Measurements from ENCODE around the gene RNF5.

The RNF5 gene

DNA sequence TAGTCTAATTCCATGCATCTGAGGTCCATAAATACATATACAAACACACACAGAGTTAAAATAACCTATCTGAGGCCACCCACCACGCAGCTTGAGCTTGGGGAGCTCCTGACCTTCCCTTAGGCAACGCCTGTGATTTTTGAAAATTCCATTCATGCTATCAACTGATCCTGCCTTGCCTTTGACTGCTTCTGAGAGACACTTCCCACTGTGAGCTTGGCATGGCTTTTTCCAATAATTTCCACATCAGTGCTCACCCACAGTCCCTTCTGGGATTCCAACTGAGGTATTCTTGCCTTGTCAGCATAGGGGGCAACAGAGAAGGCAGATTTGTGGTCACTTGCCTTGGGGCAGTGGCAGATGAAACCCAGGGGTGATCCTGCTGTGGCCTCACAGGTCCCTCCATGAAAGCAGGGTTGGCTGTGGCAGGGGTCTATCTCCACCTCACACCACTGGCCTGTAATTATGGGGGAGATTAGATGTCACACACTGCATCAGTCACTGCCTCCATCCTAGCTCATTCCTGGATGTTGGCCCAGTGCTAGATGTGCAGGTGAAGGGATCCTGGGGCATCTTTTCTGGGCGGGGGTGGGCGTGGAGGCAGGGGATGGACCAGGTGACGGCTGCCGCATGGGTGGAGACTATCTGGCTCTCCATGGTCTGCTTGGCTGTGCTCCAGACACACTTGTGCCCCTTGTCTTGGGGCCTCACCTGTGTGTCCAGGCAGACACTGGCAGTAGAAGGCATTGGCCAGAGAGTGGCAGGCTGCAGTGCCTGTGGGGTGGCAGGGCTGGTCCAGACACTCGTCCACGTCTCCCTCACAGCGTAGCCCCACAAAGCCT is 25.4 kb downstream of the RNF5 start:
- H3K79me2 ChIP-seq (ENCODE audit: insufficient read depth, low read length), result no peaks in the 10 kb centered on the region
- H3K4me2 ChIP-seq (ENCODE audit: low read length), result no peak overlapping the region
- no peak overlapping the region for H3K9ac ChIP-seq (ENCODE audit: low read length)
- H4K20me1 ChIP-seq (ENCODE audit: insufficient read depth, low read length), result no peaks in the 10 kb centered on the region
- TF ChIP-seq, protein P1, sequence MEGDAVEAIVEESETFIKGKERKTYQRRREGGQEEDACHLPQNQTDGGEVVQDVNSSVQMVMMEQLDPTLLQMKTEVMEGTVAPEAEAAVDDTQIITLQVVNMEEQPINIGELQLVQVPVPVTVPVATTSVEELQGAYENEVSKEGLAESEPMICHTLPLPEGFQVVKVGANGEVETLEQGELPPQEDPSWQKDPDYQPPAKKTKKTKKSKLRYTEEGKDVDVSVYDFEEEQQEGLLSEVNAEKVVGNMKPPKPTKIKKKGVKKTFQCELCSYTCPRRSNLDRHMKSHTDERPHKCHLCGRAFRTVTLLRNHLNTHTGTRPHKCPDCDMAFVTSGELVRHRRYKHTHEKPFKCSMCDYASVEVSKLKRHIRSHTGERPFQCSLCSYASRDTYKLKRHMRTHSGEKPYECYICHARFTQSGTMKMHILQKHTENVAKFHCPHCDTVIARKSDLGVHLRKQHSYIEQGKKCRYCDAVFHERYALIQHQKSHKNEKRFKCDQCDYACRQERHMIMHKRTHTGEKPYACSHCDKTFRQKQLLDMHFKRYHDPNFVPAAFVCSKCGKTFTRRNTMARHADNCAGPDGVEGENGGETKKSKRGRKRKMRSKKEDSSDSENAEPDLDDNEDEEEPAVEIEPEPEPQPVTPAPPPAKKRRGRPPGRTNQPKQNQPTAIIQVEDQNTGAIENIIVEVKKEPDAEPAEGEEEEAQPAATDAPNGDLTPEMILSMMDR (IDR thresholded peaks at IDR 0.05; ENCODE audit: low read length), result no peak
- no peak for TF ChIP-seq EZH2 (IDR thresholded peaks at IDR 0.05; ENCODE audit: borderline replicate concordance, low read length)
- H3K27ac ChIP-seq (ENCODE audit: low read depth, low read length, poor library complexity, severe bottlenecking), result no peak overlapping the region
- H3K36me3 ChIP-seq (ENCODE audit: insufficient read depth, low read length), result no peaks in the 10 kb centered on the region
- no peaks in the 10 kb centered on the region for H3K4me1 ChIP-seq (ENCODE audit: insufficient read depth, low read length, severe bottlenecking)
- no peaks in the 10 kb centered on the region for H3K9me2 ChIP-seq (ENCODE audit: low read depth, low read length)
- H3K4me3 ChIP-seq (ENCODE audit: low read depth, low read length, poor library complexity, severe bottlenecking), result no peak overlapping the region
- no peaks in the 10 kb centered on the region for H3K9me3 ChIP-seq (ENCODE audit: low read length)
- H3F3A ChIP-seq (ENCODE audit: insufficient read depth, low read length), result no peaks in the 10 kb centered on the region
- H3K27me3 ChIP-seq (ENCODE audit: insufficient read depth, low read length), result 0 out of 2 replicates have a peak, but pooled peaks cover 6% of the 10 kb centered on the region
- H2AFZ ChIP-seq (ENCODE audit: low read length), result no peak overlapping the region

DNA sequence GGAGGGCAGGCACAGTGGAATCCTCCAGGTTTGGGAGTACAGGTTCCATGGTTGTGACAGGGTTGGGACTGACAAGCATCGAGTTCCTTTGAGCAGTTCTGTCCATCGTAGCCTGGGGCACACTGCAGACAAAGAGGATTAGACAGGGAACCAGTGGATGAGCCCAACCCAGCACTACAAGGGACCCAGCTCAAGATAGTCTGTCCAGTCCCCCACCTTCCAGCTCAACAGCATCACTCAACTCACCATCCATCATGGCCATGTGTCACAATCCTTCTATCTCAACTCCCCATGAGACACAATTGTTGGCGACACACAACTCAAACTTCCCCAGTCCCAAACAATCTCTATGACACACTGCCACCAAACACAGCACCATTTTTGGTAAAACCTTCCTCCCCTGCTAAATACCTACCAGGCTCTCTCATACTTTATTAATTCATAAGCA is 26.1 kb downstream of the RNF5 start:
- H3K9ac ChIP-seq (ENCODE audit: low read length), result no peak overlapping the region
- H2AFZ ChIP-seq (ENCODE audit: low read length), result no peak overlapping the region
- no peaks in the 10 kb centered on the region for H3F3A ChIP-seq (ENCODE audit: insufficient read depth, low read length)
- H3K4me3 ChIP-seq (ENCODE audit: low read depth, low read length, poor library complexity, severe bottlenecking), result no peak overlapping the region
- H3K36me3 ChIP-seq (ENCODE audit: insufficient read depth, low read length), result no peaks in the 10 kb centered on the region
- H3K9me2 ChIP-seq (ENCODE audit: low read depth, low read length), result no peaks in the 10 kb centered on the region
- H3K79me2 ChIP-seq (ENCODE audit: insufficient read depth, low read length), result no peaks in the 10 kb centered on the region
- H3K27ac ChIP-seq (ENCODE audit: low read depth, low read length, poor library complexity, severe bottlenecking), result no peak overlapping the region
- no peak for TF ChIP-seq EZH2 (IDR thresholded peaks at IDR 0.05; ENCODE audit: borderline replicate concordance, low read length)
- TF ChIP-seq, protein P1 (IDR thresholded peaks at IDR 0.05; ENCODE audit: low read length), result no peak
- H3K4me2 ChIP-seq (ENCODE audit: low read length), result no peak overlapping the region
- no peaks in the 10 kb centered on the region for H4K20me1 ChIP-seq (ENCODE audit: insufficient read depth, low read length)
- H3K4me1 ChIP-seq (ENCODE audit: insufficient read depth, low read length, severe bottlenecking), result no peaks in the 10 kb centered on the region
- no peaks in the 10 kb centered on the region for H3K9me3 ChIP-seq (ENCODE audit: low read length)
- 0 out of 2 replicates have a peak, but pooled peaks cover 6% of the 10 kb centered on the region for H3K27me3 ChIP-seq (ENCODE audit: insufficient read depth, low read length)

DNA sequence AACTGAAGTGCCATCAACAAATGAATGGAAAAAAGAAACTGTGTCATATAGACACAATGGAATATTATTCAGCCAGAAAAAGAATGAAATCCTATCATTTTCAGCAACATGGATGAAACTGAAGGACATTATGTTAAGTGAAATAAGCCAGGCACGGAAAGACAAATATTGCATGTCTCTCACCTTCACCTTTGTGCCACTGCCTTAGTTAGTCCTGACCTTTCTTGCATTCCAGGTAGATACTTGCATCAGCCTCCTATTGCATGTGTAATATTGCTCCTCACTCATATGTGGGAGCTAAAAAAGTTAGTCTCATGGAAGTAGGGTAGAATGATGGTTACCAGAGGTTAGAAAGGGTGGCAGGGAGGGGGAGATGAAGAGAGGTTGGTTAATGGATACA is 30.8 kb downstream of the RNF5 start:
- H3K79me2 ChIP-seq (ENCODE audit: insufficient read depth, low read length), result no peaks in the 10 kb centered on the region
- H3K27me3 ChIP-seq (ENCODE audit: insufficient read depth, low read length), result 0 out of 2 replicates have a peak, but pooled peaks cover 6% of the 10 kb centered on the region
- H3K4me1 ChIP-seq (ENCODE audit: insufficient read depth, low read length, severe bottlenecking), result no peaks in the 10 kb centered on the region
- H3F3A ChIP-seq (ENCODE audit: insufficient read depth, low read length), result no peaks in the 10 kb centered on the region
- TF ChIP-seq, protein P1 (IDR thresholded peaks at IDR 0.05; ENCODE audit: low read length), result no peak
- TF ChIP-seq EZH2 (IDR thresholded peaks at IDR 0.05; ENCODE audit: borderline replicate concordance, low read length), result no peak
- H2AFZ ChIP-seq (ENCODE audit: low read length), result no peak overlapping the region
- no peak overlapping the region for H3K27ac ChIP-seq (ENCODE audit: low read depth, low read length, poor library complexity, severe bottlenecking)
- H3K9me2 ChIP-seq (ENCODE audit: low read depth, low read length), result no peaks in the 10 kb centered on the region
- H3K9me3 ChIP-seq (ENCODE audit: low read length), result no peaks in the 10 kb centered on the region
- no peaks in the 10 kb centered on the region for H3K36me3 ChIP-seq (ENCODE audit: insufficient read depth, low read length)
- no peaks in the 10 kb centered on the region for H4K20me1 ChIP-seq (ENCODE audit: insufficient read depth, low read length)
- H3K9ac ChIP-seq (ENCODE audit: low read length), result no peak overlapping the region
- H3K4me3 ChIP-seq (ENCODE audit: low read depth, low read length, poor library complexity, severe bottlenecking), result no peak overlapping the region
- H3K4me2 ChIP-seq (ENCODE audit: low read length), result no peak overlapping the region
